Keratinocyte (primary cell): ENCODE results near the gene REV1.

Experiments
- EZH2 ChIP-seq: IDR thresholded peaks from one replicate; pipeline ENCODE4 v1.6.1; 2012; ENCODE audit warnings: inconsistent platforms, mild to moderate bottlenecking, low read length, moderate library complexity
- TF ChIP-seq, protein P1 (sequence below), 3 experiments: IDR thresholded peaks in 1 of 3; conservative IDR thresholded peaks in 1 of 3; optimal IDR thresholded peaks in 1 of 3; 2 replicates in 2 of 3; 3 replicates in 1 of 3; pipeline versions ENCODE3 to v1.5.1; 2011; ENCODE audit warnings: low read length in 3 of 3, mild to moderate bottlenecking in 3 of 3, moderate library complexity in 2 of 3, control low read depth in 1 of 3, inconsistent platforms in 1 of 3; ENCODE audit not compliant: insufficient read depth in 2 of 3; ENCODE audit errors: extremely low read depth in 1 of 3

DNA sequence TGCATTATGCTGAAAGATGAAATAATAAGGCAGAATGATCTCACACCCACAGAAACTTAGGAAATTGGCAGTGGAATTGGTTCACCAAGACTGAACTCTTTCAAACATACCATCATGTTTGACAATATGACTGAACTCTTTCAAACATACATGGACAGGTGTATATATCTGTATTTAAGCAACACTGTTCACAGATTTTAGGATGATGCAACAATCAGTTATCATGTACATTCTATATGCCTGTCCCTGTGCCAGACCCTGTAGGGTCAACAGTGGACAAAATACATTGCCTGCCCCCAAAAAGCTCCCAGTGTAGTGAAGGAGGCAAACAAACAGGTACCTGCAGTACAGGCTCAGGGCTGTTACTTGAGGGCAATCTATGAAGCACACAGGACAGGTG, 2.9 kb upstream of the REV1 start:
- TF ChIP-seq EZH2 = no peak
- TF ChIP-seq, protein P1, sequence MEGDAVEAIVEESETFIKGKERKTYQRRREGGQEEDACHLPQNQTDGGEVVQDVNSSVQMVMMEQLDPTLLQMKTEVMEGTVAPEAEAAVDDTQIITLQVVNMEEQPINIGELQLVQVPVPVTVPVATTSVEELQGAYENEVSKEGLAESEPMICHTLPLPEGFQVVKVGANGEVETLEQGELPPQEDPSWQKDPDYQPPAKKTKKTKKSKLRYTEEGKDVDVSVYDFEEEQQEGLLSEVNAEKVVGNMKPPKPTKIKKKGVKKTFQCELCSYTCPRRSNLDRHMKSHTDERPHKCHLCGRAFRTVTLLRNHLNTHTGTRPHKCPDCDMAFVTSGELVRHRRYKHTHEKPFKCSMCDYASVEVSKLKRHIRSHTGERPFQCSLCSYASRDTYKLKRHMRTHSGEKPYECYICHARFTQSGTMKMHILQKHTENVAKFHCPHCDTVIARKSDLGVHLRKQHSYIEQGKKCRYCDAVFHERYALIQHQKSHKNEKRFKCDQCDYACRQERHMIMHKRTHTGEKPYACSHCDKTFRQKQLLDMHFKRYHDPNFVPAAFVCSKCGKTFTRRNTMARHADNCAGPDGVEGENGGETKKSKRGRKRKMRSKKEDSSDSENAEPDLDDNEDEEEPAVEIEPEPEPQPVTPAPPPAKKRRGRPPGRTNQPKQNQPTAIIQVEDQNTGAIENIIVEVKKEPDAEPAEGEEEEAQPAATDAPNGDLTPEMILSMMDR (optimal IDR thresholded peaks at IDR 0.05 in 1 of 3, IDR thresholded peaks at IDR 0.05 in 1 of 3, conservative IDR thresholded peaks at IDR 0.05 in 1 of 3; ENCODE audit: extremely low read depth in 1 of 3, insufficient read depth in 2 of 3, low read length in 3 of 3) = no peak
